Transverse colon (tissue), 4 donors: ENCODE measurements around the gene TUT1. TPM values are rescaled to one million over a fixed set of nuclear protein-coding genes. Genes with fewer than 3 reads are reported as not detected.

Experiments used
- DNase-seq: peaks from one replicate; pipeline ENCODE4 v3.0.0-alpha.2; 2019
- H3K27ac ChIP-seq, 4 donors: fragments of 200-600 bp; sonication (generic); 2 replicates each; pipeline ENCODE4 v1.5.1; 2016 to 2018; ENCODE audit warnings: inconsistent platforms in 4 of 4
- H3K27me3 ChIP-seq: fragments of 200-600 bp; sonication (generic); 2 replicates; pipeline ENCODE4 v1.5.1; 2017; ENCODE audit warnings: inconsistent platforms
- H3K36me3 ChIP-seq, 4 donors: fragments of 200-600 bp; sonication (generic); 2 replicates each; pipeline ENCODE4 v1.5.1; 2017 to 2019; ENCODE audit warnings: inconsistent platforms in 4 of 4
- H3K4me1 ChIP-seq, 4 donors: fragments of 200-600 bp; sonication (generic); 2 replicates each; pipeline ENCODE4 v1.5.1; 2017 to 2020; ENCODE audit warnings: inconsistent platforms in 4 of 4
- H3K4me3 ChIP-seq, 4 donors: fragments of 200-600 bp; sonication (generic); 1 replicate in 1 of 4; 2 replicates in 3 of 4; pipeline versions ENCODE4 v1.5.1 to v1.6.1; 2017 to 2019; ENCODE audit warnings: inconsistent platforms in 4 of 4
- H3K9me3 ChIP-seq, 2 donors: fragments of 200-600 bp; sonication (generic); 2 replicates each; pipeline ENCODE4 v1.5.1; 2017 to 2019; ENCODE audit warnings: inconsistent platforms in 2 of 2
- EP300 ChIP-seq: sonication (generic); formaldehyde crosslinking; IDR thresholded peaks from one replicate; pipeline ENCODE4 v1.6.1; 2017; ENCODE audit warnings: antibody characterized with exemption, low read depth
- POLR2A ChIP-seq: fragments of 450-650 bp; IDR thresholded peaks from one replicate; pipeline ENCODE4 v1.6.1; 2016; ENCODE audit warnings: antibody characterized with exemption, mild to moderate bottlenecking, moderate library complexity
- POLR2AphosphoS5 ChIP-seq, 3 donors: sonication (generic); formaldehyde crosslinking; IDR thresholded peaks; one replicate each; pipeline ENCODE4 v1.6.1; 2016; ENCODE audit warnings: antibody characterized with exemption in 3 of 3
- WGBS, 2 donors: methylation state at CpG; one replicate each; pipeline ENCODE4 v1.1.5; 2018; ENCODE audit warnings: low coverage in 1 of 2; 5-methylcytosine and 5-hydroxymethylcytosine counted together
- in situ Hi-C, 4 donors: fragments of 200-750 bp; cut with MboI; loops; one replicate each; pipeline versions ENCODE4 v1.15.0 to v1.15.1; 2017; ENCODE audit warnings: low sequenced_read_pairs in 3 of 4, low pct_ligation_motif_present in 1 of 4, low pct_unique_long_range_greater_than_20kb in 1 of 4
- intact Hi-C: fragments of 100-400 bp; cut with DNase I; formaldehyde crosslinking; loops from one replicate; pipeline ENCODE4 v1.15.1; 2023; ENCODE audit warnings: low total_unique reads
- small RNA-seq, 4 donors: library from RNA; depleted of rRNA; stranded (forward); fragments of <200 nt; gene quantifications; one replicate each; pipeline ENCODE3, GENCODE V24; 2016
- total RNA-seq, 4 donors: library from RNA; depleted of rRNA; stranded (reverse); fragments of >200 nt; gene quantifications; one replicate each; pipeline ENCODE4 v1.1.0, GENCODE V29; 2016
- TF ChIP-seq, protein P1 (sequence below), 5 experiments: fragments of 200-600 bp in 3 of 5; fragments of 450-650 bp in 2 of 5; sonication (generic) in 3 of 5; IDR thresholded peaks; 1 replicate in 2 of 5; 2 replicates in 3 of 5; pipeline ENCODE4 v1.5.1; 2016 to 2017; ENCODE audit warnings: antibody characterized with exemption in 5 of 5, inconsistent platforms in 3 of 5, mild to moderate bottlenecking in 2 of 5, moderate library complexity in 1 of 5

The TUT1 gene
- total RNA-seq, 4 donors from 2014 or later, result 6.0 to 12.4 (median 9.8) TPM

DNA sequence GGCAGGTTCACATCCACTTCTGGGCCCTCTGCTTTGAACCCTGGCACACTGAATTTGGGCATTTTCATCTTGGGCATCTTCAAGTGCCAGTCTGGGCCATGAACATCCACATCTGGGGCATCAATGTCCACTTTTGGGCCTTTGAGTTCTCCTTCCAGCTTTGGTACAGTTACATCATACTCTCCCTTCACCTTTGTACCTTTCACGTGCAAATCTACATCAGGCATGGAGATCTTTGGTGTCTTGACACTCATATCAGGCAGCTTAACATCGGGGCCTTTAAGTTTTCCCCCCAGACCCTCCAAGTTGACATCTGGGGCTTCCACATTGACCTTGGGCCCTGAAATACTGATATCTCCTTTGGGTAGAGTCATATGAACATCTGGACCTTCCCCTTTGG is 59.2 kb downstream of the TUT1 start:
- intact Hi-C loops (no loop called here), in situ Hi-C loops (no loop called here)
- DNase-seq, result no peak
- Histone ChIP-seq H3K27ac (no peak overlapping the region), H3K4me3 (no peak overlapping the region), H3K36me3 (peaks cover 0 to 66% (median 36%) of the 10 kb centered on the region in 4 donors), H3K27me3 (no peaks in the 10 kb centered on the region), H3K4me1 (peaks cover 6 to 13% (median 9%) of the 10 kb centered on the region in 4 donors), H3K9me3 (no peaks in the 10 kb centered on the region)
- 97 to 100% methylated on average over 2 of the region's 2 CpGs for WGBS, 2 donors
- TF ChIP-seq POLR2A (no peak), POLR2AphosphoS5 (IDR thresholded peaks at IDR 0.05) (no peak), EP300 (no peak)
- TF ChIP-seq, protein P1, sequence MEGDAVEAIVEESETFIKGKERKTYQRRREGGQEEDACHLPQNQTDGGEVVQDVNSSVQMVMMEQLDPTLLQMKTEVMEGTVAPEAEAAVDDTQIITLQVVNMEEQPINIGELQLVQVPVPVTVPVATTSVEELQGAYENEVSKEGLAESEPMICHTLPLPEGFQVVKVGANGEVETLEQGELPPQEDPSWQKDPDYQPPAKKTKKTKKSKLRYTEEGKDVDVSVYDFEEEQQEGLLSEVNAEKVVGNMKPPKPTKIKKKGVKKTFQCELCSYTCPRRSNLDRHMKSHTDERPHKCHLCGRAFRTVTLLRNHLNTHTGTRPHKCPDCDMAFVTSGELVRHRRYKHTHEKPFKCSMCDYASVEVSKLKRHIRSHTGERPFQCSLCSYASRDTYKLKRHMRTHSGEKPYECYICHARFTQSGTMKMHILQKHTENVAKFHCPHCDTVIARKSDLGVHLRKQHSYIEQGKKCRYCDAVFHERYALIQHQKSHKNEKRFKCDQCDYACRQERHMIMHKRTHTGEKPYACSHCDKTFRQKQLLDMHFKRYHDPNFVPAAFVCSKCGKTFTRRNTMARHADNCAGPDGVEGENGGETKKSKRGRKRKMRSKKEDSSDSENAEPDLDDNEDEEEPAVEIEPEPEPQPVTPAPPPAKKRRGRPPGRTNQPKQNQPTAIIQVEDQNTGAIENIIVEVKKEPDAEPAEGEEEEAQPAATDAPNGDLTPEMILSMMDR (IDR thresholded peaks at IDR 0.05), result no peak

Small RNA genes lying within 50 kb of the gene (small RNA-seq; reads per million reads assigned to genes)
- 0 reads per million in 4 donors for gene AP001458.1
- 0 reads per million in 4 donors for gene EEF1G
- 0 to 0.55 (median 0) reads per million in 4 donors for gene MIR6747

Other genes starting within 250 kb of the TUT1 start
- not detected for gene SCGB1A1, start 172.5 kb downstream of the TUT1 start, total RNA-seq
- gene AHNAK, start 44.7 kb downstream of the TUT1 start, total RNA-seq, result 1,000 to 10,000 TPM in 1 of 4 donors, 100 to 1,000 TPM in 3; 561 to 1,032 (median 742) TPM
- 1,000 to 10,000 TPM in 3 of 4 donors, 100 to 1,000 TPM in 1; 337 to 1,276 (median 1,207) TPM for gene EEF1G, start 17.6 kb downstream of the TUT1 start, total RNA-seq
- gene MTA2, start 10.3 kb upstream of the TUT1 start, total RNA-seq, result 10 to 100 TPM; 42.0 to 80.1 (median 62.1) TPM
- 10 to 100 TPM; 35.0 to 61.1 (median 44.9) TPM for gene EML3, start 21.3 kb upstream of the TUT1 start, total RNA-seq
- gene ROM1, start 21.7 kb upstream of the TUT1 start, total RNA-seq, result 1 to 10 TPM in 2 of 4 donors, not detected in 2; 5.3 to 5.6 TPM
- 10 to 100 TPM; 28.0 to 47.4 (median 40.8) TPM for gene B3GAT3, start 30.5 kb upstream of the TUT1 start, total RNA-seq
- gene GANAB, start 55.1 kb upstream of the TUT1 start, total RNA-seq, result 100 to 1,000 TPM in 3 of 4 donors, 10 to 100 TPM in 1; 60.2 to 129 (median 120) TPM
- 10 to 100 TPM; 10.3 to 37.0 (median 18.4) TPM for gene INTS5, start 61.8 kb upstream of the TUT1 start, total RNA-seq
- gene C11orf98, start 73.7 kb upstream of the TUT1 start, total RNA-seq, result 10 to 100 TPM; 12.5 to 53.7 (median 37.7) TPM
- gene CSKMT, start 73.8 kb upstream of the TUT1 start, total RNA-seq, result 10 to 100 TPM in 1 of 4 donors, 1 to 10 TPM in 1, not detected in 2; 6.0 to 17.0 TPM
- 10 to 100 TPM in 3 of 4 donors, 1 to 10 TPM in 1; 6.4 to 26.2 (median 15.3) TPM for gene UQCC3, start 80.2 kb upstream of the TUT1 start, total RNA-seq
- gene LBHD1, start 80.7 kb upstream of the TUT1 start, total RNA-seq, result 10 to 100 TPM in 2 of 4 donors, 1 to 10 TPM in 2; 7.5 to 16.1 (median 10.1) TPM
- 100 to 1,000 TPM; 129 to 219 (median 142) TPM for gene UBXN1, start 87.5 kb upstream of the TUT1 start, total RNA-seq
- 10 to 100 TPM in 1 of 4 donors, 1 to 10 TPM in 3; 8.2 to 24.7 (median 9.0) TPM for gene LRRN4CL, start 98.0 kb upstream of the TUT1 start, total RNA-seq
- gene BSCL2, start 115.9 kb upstream of the TUT1 start, total RNA-seq, result 100 to 1,000 TPM in 1 of 4 donors, 10 to 100 TPM in 3; 61.7 to 155 (median 75.7) TPM
- gene GNG3, start 116.2 kb upstream of the TUT1 start, total RNA-seq, result under 1 TPM in 1 of 4 donors, not detected in 3; 0.64 TPM
- gene HNRNPUL2, start 135.9 kb upstream of the TUT1 start, total RNA-seq, result 100 to 1,000 TPM in 1 of 4 donors, 10 to 100 TPM in 3; 21.8 to 116 (median 59.6) TPM
- gene TTC9C, start 137.0 kb upstream of the TUT1 start, total RNA-seq, result 10 to 100 TPM in 3 of 4 donors, 1 to 10 TPM in 1; 6.7 to 27.0 (median 17.0) TPM
- gene ZBTB3, start 162.6 kb upstream of the TUT1 start, total RNA-seq, result 10 to 100 TPM in 3 of 4 donors, 1 to 10 TPM in 1; 8.4 to 20.9 (median 14.0) TPM
- gene POLR2G, start 170.1 kb upstream of the TUT1 start, total RNA-seq, result 10 to 100 TPM in 2 of 4 donors, 1 to 10 TPM in 2; 1.2 to 28.5 (median 14.1) TPM
- gene TAF6L, start 179.9 kb upstream of the TUT1 start, total RNA-seq, result 100 to 1,000 TPM in 1 of 4 donors, 10 to 100 TPM in 3; 18.9 to 234 (median 22.8) TPM
- gene TMEM179B, start 195.9 kb upstream of the TUT1 start, total RNA-seq, result 100 to 1,000 TPM in 2 of 4 donors, 10 to 100 TPM in 2; 65.9 to 112 (median 89.8) TPM
- gene TMEM223, start 200.5 kb upstream of the TUT1 start, total RNA-seq, result 10 to 100 TPM; 10.1 to 42.1 (median 29.6) TPM
- 100 to 1,000 TPM in 1 of 4 donors, 10 to 100 TPM in 3; 38.2 to 134 (median 60.0) TPM for gene NXF1, start 213.9 kb upstream of the TUT1 start, total RNA-seq
- 10 to 100 TPM; 15.3 to 62.5 (median 30.2) TPM for gene STX5, start 240.5 kb upstream of the TUT1 start, total RNA-seq
- not detected for gene TEX54, start 241.3 kb upstream of the TUT1 start, total RNA-seq
- 10 to 100 TPM; 25.3 to 37.8 (median 27.6) TPM for gene WDR74, start 248.1 kb upstream of the TUT1 start, total RNA-seq